ENCODE measurements around the gene CALML3. TPM values are rescaled to one million over a fixed set of nuclear protein-coding genes. Genes with fewer than 3 reads are reported as not detected.

Gene CALML3
- total RNA-seq, 1 experiment from 2014 or later: not detected

- ATAC-seq (no peak), DNase-seq (ENCODE audit: low read depth, low spot score) (no peak)
- Histone ChIP-seq H3K4me1 (ENCODE audit: control insufficient read depth, insufficient read depth, low read length) (no peaks in the 10 kb centered on the region), H3K9me3 (ENCODE audit: control insufficient read depth, insufficient read depth, low read depth, low read length) (no peaks in the 10 kb centered on the region), H3K4me3 (ENCODE audit: low read depth in 2 of 2, low read length in 2 of 2) (no peak overlapping the region), H3K27ac (ENCODE audit: low read length) (no peak overlapping the region), H3K27me3 (ENCODE audit: control insufficient read depth, insufficient read depth, low read length) (no peaks in the 10 kb centered on the region), H3K36me3 (ENCODE audit: control insufficient read depth, insufficient read depth, low read length) (no peaks in the 10 kb centered on the region)
- BruUV-seq (replicated peaks): no TSS peak
- ChIA-PET CTCF (no interaction called here), POLR2A (no interaction called here)
- in situ Hi-C loops (cut with HindIII; ENCODE audit: low pct_unique_long_range_greater_than_20kb, low sequenced_read_pairs) (no loop called here), intact Hi-C loops (cut with micrococcal nuclease; ENCODE audit: unreplicated experiment) (no loop called here)
- TF ChIP-seq POLR2AphosphoS5 (IDR thresholded peaks at IDR 0.05; ENCODE audit: low read depth, low read length) (no peak), TCF7L2 (IDR thresholded peaks at IDR 0.05; ENCODE audit: low read depth, low read length) (no peak), CTCF (IDR thresholded peaks at IDR 0.05) (no peak)
Observed at GRCh38 chr10:5525561-5526341, 990 bp downstream of the CALML3 start.

GRCh38 chr10:5526691-5527331 is 2.0 kb downstream of the CALML3 start:
- H3K4me3 ChIP-seq (ENCODE audit: low read depth in 2 of 2, low read length in 2 of 2): no peak overlapping the region
- no peak for ATAC-seq
- intact Hi-C loops (cut with micrococcal nuclease; ENCODE audit: unreplicated experiment) (no loop called here), in situ Hi-C loops (cut with HindIII; ENCODE audit: low pct_unique_long_range_greater_than_20kb, low sequenced_read_pairs) (no loop called here)
- CTCF ChIA-PET: no interaction called here
- no peaks in the 10 kb centered on the region for H3K4me1 ChIP-seq (ENCODE audit: control insufficient read depth, insufficient read depth, low read length)
- H3K27ac ChIP-seq (ENCODE audit: low read length): no peak overlapping the region
- DNase-seq (ENCODE audit: low read depth, low spot score): no peak
- no peaks in the 10 kb centered on the region for H3K27me3 ChIP-seq (ENCODE audit: control insufficient read depth, insufficient read depth, low read length)
- POLR2A ChIA-PET: no interaction called here
- H3K36me3 ChIP-seq (ENCODE audit: control insufficient read depth, insufficient read depth, low read length): no peaks in the 10 kb centered on the region
- no peak for TF ChIP-seq REST (IDR thresholded peaks at IDR 0.05; ENCODE audit: insufficient read depth in 1 of 2, low read depth in 2 of 2, low read length in 1 of 2)
- TF ChIP-seq SIN3A (IDR thresholded peaks at IDR 0.05; ENCODE audit: borderline replicate concordance, insufficient read depth, low read depth, low read length): no peak
- TF ChIP-seq CTCF (IDR thresholded peaks at IDR 0.05): no peak
- no peak for TF ChIP-seq POLR2AphosphoS5 (IDR thresholded peaks at IDR 0.05; ENCODE audit: low read depth, low read length)
- no peak for TF ChIP-seq TCF7L2 (IDR thresholded peaks at IDR 0.05; ENCODE audit: low read depth, low read length)
- no TSS peak for BruUV-seq (replicated peaks)
- no peaks in the 10 kb centered on the region for H3K9me3 ChIP-seq (ENCODE audit: control insufficient read depth, insufficient read depth, low read depth, low read length)
